Breast epithelium (tissue), 3 donors: ENCODE results near the gene C1QL2.

Experiments used
- POLR2A ChIP-seq: fragments of 450-650 bp; IDR thresholded peaks from one replicate; pipeline ENCODE4 v1.6.1; 2016; ENCODE audit warnings: antibody characterized with exemption, mild to moderate bottlenecking, moderate library complexity
- TF ChIP-seq, protein P1 (sequence below), 3 donors: fragments of 450-650 bp; IDR thresholded peaks; one replicate each; pipeline ENCODE4 v1.5.1; 2016 to 2017; ENCODE audit warnings: antibody characterized with exemption in 3 of 3, mild to moderate bottlenecking in 3 of 3, moderate library complexity in 3 of 3

DNA sequence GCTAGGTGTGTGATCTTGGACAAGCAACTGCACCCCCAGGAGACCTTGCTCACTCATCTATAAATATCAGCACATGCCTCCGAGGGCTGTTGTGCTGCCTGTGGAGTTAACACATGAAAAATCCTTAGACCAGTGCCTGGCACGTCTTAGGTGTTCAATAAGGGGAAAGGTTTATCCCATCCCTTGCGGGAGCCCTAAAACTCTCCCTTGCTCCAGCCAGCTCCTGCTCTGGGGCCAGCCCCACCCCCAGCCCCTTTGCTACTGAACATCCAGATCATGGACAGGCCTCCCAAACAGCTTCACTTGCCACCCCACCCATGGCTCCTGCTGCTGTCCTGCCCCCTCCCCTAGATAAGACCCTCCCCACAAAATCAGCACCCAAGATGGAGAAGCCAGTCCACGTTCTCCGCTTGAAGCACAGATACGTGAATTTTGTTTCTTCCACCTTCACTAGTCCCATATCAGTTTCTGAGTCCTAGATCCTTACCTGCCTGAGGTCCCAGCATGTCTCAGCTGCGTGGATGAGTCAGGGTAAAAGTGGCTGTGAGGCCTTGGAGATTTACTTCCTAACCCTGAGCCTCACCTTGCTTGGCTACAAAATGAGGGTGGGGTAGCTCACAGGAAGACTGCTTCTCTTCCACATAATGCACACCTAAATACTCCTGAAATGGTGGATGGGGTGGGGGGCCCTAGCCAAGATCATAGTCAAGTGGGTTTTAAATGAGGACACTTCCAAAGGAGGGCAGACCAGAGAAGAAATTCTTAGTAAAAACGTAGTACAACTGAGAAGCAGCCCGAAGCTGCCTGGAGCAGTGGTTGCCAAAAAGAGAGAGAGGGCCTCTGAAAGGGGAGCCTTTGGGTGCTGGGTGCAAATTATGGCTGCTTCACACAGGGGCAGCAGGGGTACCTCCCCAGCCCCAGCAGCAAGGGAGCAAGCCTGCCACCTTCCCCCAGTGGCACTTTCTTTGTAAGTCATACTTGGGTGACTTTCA, 40.4 kb downstream of the C1QL2 start:
- TF ChIP-seq, protein P1, sequence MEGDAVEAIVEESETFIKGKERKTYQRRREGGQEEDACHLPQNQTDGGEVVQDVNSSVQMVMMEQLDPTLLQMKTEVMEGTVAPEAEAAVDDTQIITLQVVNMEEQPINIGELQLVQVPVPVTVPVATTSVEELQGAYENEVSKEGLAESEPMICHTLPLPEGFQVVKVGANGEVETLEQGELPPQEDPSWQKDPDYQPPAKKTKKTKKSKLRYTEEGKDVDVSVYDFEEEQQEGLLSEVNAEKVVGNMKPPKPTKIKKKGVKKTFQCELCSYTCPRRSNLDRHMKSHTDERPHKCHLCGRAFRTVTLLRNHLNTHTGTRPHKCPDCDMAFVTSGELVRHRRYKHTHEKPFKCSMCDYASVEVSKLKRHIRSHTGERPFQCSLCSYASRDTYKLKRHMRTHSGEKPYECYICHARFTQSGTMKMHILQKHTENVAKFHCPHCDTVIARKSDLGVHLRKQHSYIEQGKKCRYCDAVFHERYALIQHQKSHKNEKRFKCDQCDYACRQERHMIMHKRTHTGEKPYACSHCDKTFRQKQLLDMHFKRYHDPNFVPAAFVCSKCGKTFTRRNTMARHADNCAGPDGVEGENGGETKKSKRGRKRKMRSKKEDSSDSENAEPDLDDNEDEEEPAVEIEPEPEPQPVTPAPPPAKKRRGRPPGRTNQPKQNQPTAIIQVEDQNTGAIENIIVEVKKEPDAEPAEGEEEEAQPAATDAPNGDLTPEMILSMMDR (IDR thresholded peaks at IDR 0.05), result no peak
- TF ChIP-seq POLR2A, result no peak
